ENCODE results near the gene DNAI1.
"Not testable (repeated sequence)": the region's sequence is repeated elsewhere in the genome, so short reads cannot be mapped to it uniquely, and the experiment has no call there.

DNAI1 gene

DNA sequence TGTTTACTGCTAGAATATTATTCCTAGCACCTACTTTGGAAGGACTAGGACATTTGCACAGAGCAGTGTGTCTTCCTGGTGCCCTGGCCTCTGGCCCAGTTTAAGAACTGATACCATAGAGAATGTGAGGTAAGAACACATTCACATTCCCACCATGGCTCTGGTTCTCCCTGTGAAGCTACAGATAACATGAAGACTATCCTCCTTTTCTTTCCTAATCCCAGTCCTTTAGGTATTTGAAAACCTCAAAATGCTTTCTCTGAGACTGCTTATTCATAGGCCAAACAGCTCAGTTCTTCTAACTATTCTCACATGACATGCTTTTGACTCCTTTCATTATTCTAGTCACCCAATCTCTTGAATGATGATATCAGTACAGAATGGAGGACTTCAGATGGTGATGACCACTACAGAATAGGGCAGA is 12.1 kb upstream of the DNAI1 start:
- in situ Hi-C loops (cut with HindIII; ENCODE audit: low sequenced_read_pairs): loop anchor here (25.0 kb wide), 1 partner anchor 141 kb away; the partner anchor contains the start of gene CNTFR

DNA sequence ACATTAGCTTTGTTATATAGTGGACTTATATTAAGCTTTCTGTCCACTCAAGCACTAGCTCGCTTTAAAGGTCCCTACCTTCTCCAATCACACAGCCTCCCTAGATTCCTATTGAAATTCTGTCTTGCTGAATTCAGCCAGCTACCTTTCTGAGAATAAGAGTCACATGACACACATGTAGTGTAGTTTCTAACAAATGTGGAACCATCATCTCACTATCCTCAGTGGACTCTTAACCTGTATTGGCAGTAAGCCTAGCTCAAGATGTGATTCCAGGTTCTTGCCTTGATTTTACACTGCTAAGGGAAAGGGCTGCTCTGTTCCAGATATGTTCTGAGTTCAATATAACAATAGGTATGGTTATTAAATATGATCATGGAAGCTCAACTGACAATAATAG is 11.7 kb upstream of the DNAI1 start:
- in situ Hi-C loops (cut with HindIII; ENCODE audit: low sequenced_read_pairs): loop anchor here (25.0 kb wide), 1 partner anchor 140 kb away; the partner anchor contains the start of gene CNTFR

DNA sequence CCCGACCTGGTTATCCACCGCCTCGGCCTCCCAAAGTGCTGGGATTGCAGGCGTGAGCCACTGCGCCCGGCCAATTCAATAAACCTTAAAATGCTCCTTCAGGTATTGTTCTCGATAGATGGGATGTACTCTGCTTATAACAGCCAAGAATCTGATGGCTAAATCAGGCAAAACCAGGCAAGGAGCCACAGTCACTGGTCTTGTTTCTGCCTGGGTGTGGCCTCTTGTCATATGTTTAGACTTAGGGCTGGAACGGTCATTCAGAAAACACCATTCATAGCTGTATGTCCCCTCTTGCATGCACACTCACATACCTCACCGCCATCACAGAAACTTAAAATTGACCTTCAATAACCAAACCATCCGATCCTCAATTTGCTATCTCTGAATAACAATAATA is 8.0 kb upstream of the DNAI1 start:
- in situ Hi-C loops (cut with HindIII; ENCODE audit: low sequenced_read_pairs): no loop called here

DNA sequence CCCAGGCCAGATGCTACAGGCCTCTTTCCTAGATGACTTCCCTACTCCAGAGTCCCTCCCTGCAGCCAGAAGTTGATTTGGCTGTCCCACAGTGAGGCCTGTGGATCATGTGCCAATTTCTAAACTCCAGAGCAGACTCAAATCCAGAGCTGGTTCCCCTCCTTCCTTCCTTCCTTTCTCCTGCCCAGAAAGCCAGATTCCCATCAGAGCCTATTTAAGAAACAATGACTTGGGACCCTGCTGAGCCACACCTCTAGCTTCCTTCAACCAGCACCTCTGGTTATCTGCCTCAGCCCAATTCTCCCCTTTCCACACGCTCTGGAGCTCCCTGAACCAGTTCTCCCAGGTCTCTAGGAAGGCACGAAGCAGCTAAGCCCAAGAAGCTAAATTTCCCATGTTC is 7.5 kb upstream of the DNAI1 start:
- in situ Hi-C loops (cut with HindIII; ENCODE audit: low sequenced_read_pairs): no loop called here

DNA sequence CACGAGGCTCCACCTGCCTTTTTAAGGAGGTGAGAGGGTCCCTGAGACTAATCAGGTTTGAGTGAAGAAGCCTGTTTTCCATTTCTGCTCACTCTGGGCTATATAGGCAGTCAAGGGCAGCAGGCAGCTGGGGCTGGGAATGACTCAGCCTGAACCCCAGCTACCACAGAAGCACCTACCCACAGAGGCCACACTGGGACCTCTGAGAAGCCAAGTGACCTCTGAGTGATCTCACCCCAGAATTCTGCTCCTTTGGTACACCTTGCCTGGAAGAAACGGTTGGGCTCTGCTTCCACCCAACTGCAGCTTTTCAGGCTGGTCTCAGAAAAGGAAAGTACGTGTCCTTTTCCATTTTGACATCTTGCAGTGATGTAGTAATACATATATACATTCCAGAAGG is 7.1 kb upstream of the DNAI1 start:
- in situ Hi-C loops (cut with HindIII; ENCODE audit: low sequenced_read_pairs): no loop called here

- in situ Hi-C loops (cut with HindIII; ENCODE audit: low sequenced_read_pairs): no loop called here
Measured at GRCh38 chr9:34452568-34452967, 6.0 kb upstream of the DNAI1 start.

- in situ Hi-C loops (cut with HindIII; ENCODE audit: low sequenced_read_pairs): no loop called here
Measured at GRCh38 chr9:34454571-34455065, 4.0 kb upstream of the DNAI1 start.

- in situ Hi-C loops (cut with HindIII; ENCODE audit: low sequenced_read_pairs): no loop called here
Measured at GRCh38 chr9:34456151-34456550, 2.5 kb upstream of the DNAI1 start.

GRCh38 chr9:34456746-34457145 is 1.9 kb upstream of the DNAI1 start:
- in situ Hi-C loops (cut with HindIII; ENCODE audit: low sequenced_read_pairs): no loop called here

DNA sequence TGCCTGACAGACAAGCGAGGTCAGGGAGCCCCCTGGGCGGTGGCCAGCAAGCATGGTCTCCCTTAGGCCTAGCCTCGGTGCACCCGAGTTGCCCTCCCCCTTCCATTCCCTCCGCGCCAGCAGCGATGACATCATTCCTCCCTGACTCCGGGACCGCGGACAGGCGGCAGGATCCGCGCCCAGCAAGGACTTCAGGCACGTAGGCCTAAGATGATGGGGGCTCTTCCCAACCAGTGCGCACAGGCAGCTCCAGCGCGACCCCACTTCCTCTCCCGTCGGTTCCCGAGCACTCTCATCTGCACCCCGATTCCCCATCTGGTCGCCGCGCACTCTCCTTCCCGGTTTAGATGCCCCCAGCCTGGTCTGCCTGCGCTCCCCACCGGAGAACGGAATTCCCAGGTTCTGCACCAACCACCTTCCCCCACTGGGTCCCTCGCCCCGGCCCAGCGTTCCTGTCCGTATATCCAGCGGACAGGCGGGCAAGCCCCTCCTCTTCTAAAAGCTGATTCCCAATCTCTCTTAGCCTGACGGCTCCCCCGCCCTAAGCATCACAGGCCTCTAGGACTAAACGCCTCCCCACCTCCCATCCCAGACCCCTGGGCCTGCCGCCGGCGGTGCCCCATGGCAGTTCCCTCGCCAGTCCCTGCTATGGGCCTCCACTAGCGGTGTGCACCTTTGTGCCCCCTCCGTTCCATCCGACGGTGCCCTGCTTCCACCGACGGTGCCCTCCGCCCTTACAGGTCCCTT is 1.2 kb upstream of the DNAI1 start:
- in situ Hi-C loops (cut with HindIII; ENCODE audit: low sequenced_read_pairs): no loop called here

DNA sequence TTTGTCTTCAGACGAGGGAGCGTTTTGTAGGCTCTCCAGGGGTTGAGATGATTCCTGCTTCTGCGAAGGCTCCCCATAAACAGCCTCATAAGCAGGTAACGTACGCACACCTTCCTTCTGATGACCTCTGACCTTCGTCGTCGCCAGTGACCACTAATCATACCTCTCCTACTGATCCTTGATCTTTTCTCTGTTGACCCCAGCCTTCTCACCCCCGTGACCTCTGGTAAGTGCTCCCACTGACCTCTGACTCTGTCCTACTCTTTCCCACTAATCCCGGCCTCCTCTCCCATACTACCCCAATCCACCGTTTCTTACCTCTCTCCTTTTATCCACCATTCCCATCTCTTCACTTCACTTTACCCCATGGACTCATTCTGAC is 345 bp downstream of the DNAI1 start:
- in situ Hi-C loops (cut with HindIII; ENCODE audit: low sequenced_read_pairs): no loop called here

DNA sequence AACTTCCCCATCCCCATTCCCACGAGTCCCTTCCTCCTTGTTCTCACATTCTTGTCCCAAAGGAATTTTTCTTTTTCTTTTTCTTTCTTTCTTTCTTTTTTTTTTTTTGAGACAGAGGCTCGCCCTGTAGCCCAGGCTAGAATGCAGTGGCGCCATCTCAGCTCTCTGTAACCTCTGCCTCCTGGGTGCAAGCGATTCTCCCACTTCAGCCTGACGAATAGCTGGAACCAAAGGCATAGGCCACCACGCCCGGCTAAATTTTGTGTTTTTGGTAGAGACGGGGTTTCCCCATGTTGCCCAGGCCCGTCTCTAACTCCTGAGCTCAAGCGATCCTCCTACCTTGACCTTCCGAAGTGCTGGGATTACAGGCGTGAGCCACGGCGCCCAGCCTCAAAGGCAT is 751 bp downstream of the DNAI1 start:
- in situ Hi-C loops (cut with HindIII; ENCODE audit: low sequenced_read_pairs): no loop called here

GRCh38 chr9:34459941-34460340 is 1.3 kb downstream of the DNAI1 start:
- in situ Hi-C loops (cut with HindIII; ENCODE audit: low sequenced_read_pairs): no loop called here

GRCh38 chr9:34463098-34463900 is 4.7 kb downstream of the DNAI1 start:
- in situ Hi-C loops (cut with HindIII; ENCODE audit: low sequenced_read_pairs): no loop called here

GRCh38 chr9:34463901-34464232 is 5.3 kb downstream of the DNAI1 start:
- in situ Hi-C loops (cut with HindIII; ENCODE audit: low sequenced_read_pairs): no loop called here

GRCh38 chr9:34464571-34464970 is 6.0 kb downstream of the DNAI1 start:
- in situ Hi-C loops (cut with HindIII; ENCODE audit: low sequenced_read_pairs): no loop called here

GRCh38 chr9:34465468-34465867 is 6.9 kb downstream of the DNAI1 start:
- in situ Hi-C loops (cut with HindIII; ENCODE audit: low sequenced_read_pairs): no loop called here

DNA sequence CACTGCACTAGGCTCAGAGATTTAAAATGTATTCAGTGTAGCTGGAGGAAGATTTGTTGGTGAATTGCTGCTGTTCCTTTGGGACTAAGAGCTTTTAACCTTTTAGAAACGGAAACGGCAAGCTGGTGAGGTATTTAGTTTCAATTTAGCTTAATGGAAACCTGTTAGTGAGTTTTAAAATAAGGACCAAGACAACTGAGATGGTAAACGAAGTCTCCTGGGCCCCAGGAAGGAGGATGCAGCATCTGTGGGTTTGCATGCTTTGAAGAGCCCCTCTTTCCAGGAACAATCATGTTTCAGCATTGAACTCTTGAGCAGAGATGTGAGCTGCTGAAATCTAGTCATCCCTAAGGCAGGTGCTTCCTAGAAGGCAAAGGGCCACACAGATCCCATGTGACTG is 16.5 kb downstream of the DNAI1 start:
- in situ Hi-C loops (cut with HindIII; ENCODE audit: low sequenced_read_pairs): no loop called here

DNA sequence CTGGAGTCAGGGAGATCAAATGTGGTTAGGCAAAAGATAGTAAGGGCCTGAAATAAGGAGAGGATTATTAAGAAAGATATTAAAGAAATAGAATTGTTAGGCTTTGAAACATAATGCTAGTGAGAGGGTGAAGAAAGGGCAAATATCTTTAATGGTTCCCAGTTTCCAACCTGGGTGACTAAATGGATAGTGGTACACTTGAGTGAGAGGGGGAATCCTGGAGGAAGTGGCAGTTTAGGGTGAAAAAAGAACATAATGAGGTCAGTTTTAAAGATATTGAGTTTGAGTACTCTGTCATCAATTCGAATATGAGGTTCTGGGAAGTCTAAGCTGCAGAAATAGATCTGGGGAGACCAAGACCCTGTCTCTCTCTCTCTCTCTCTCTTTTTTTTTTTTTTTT is 18.9 kb downstream of the DNAI1 start:
- in situ Hi-C loops (cut with HindIII; ENCODE audit: low sequenced_read_pairs): no loop called here

GRCh38 chr9:34479431-34479866 is 20.8 kb downstream of the DNAI1 start:
- in situ Hi-C loops (cut with HindIII; ENCODE audit: low sequenced_read_pairs): no loop called here

- in situ Hi-C loops (cut with HindIII; ENCODE audit: low sequenced_read_pairs): not testable (repeated sequence)
Measured at GRCh38 chr9:34481620-34482019, 23.0 kb downstream of the DNAI1 start.

DNA sequence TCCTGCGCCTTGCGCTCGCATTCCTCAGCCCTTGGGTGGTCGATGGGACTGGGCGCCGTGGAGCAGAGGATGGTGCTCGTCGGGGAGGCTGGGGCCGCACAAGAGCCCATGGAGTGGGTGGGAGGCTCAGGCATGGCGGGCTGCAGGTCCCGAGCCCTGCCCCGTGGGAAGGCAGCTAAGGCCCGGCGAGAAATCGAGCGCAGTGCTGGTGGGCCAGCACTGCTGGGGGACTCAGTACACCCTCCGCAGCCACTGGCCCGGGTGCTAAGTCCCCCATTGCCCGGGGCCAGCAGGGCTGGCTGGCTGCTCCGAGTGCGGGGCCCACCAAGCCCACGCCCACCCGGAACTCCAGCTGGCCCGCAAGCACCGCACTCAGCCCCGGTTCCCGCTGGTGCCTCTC is 24.1 kb downstream of the DNAI1 start:
- in situ Hi-C loops (cut with HindIII; ENCODE audit: low sequenced_read_pairs): not testable (repeated sequence)

Measured in DLD1 (cell line).